GM12874 (cell line): ENCODE results near the gene MYO1D.

Experiments
- CTCF ChIP-seq: IDR thresholded peaks from 2 replicates; pipeline ENCODE4 v1.5.1; 2011; ENCODE audit warnings: low read depth, mild to moderate bottlenecking, control low read depth, low read length, moderate library complexity; ENCODE audit not compliant: insufficient read depth

The MYO1D gene

GRCh38 chr17:32629563-32630190 lies 247.2 kb downstream of the MYO1D start:
- no peak for TF ChIP-seq CTCF

- no peak for TF ChIP-seq CTCF
Observed at GRCh38 chr17:32628271-32629044, 248.5 kb downstream of the MYO1D start.

- no peak for TF ChIP-seq CTCF
Observed at GRCh38 chr17:32627239-32627996, 249.5 kb downstream of the MYO1D start.

- TF ChIP-seq CTCF: no peak
Observed at GRCh38 chr17:32626379-32626791, 250.5 kb downstream of the MYO1D start.

- TF ChIP-seq CTCF: no peak
Observed at GRCh38 chr17:32625971-32626370, 251.0 kb downstream of the MYO1D start.

- TF ChIP-seq CTCF: no peak
Observed at GRCh38 chr17:32623196-32623595, 253.7 kb downstream of the MYO1D start.

- no peak for TF ChIP-seq CTCF
Observed at GRCh38 chr17:32622540-32622939, 254.4 kb downstream of the MYO1D start.
